OCI-LY3 (cell line): ENCODE measurements around the gene FAM216B.

ENCODE experiments used
- CTCF ChIP-seq: fragments of 200-600, 300-600 bp; sonication (generic); IDR thresholded peaks from 2 replicates; pipeline ENCODE4 v1.5.1; 2014; ENCODE audit warnings: antibody characterized with exemption, low read length, low read depth
- EZH2phosphoT487 ChIP-seq: fragments of 200-600 bp; shearing (Covaris generic); IDR thresholded peaks from 2 replicates; pipeline ENCODE4 v1.6.1; 2018; ENCODE audit warnings: antibody characterized with exemption, mixed run types, low read depth

GRCh38 chr13:42751693-42752092 lies 29.7 kb upstream of the FAM216B start:
- no peak for TF ChIP-seq CTCF
- no peak for TF ChIP-seq EZH2phosphoT487
